GM21515 (cell line): ENCODE results near the gene MAGEC1.
"Not testable (repeated sequence)": the region's sequence is repeated elsewhere in the genome, so short reads cannot be mapped to it uniquely, and the experiment has no call there.

ENCODE experiments used
- ATAC-seq: cut with Tn5 transposase; IDR thresholded peaks from one replicate; pipeline ENCODE4 v1.9.1; 2021; ENCODE audit not compliant: unreplicated experiment

Gene MAGEC1

GRCh38 chrX:141903400-141904155, at the start of gene MAGEC1:
TSS of gene MAGEC1 (plus strand) at chrX:141903894. CDS start at chrX:141905073, 1,179 bp downstream.
- no peak for ATAC-seq

- no peak for ATAC-seq
Observed at GRCh38 chrX:141857479-141857878, 46.2 kb upstream of the MAGEC1 start.

GRCh38 chrX:141879616-141880015, 24.1 kb upstream of the MAGEC1 start:
- ATAC-seq: no peak

GRCh38 chrX:141888811-141889210, 14.9 kb upstream of the MAGEC1 start:
- not testable (repeated sequence) for ATAC-seq

- ATAC-seq: no peak
Observed at GRCh38 chrX:141894733-141895132, 9.0 kb upstream of the MAGEC1 start.

GRCh38 chrX:141897690-141898089, 6.0 kb upstream of the MAGEC1 start:
- ATAC-seq: no peak

GRCh38 chrX:141902366-141902765, 1.3 kb upstream of the MAGEC1 start:
- ATAC-seq: no peak

GRCh38 chrX:141904262-141904661, 568 bp downstream of the MAGEC1 start:
- ATAC-seq: no peak

GRCh38 chrX:141917801-141918200, 14.1 kb downstream of the MAGEC1 start:
- ATAC-seq: no peak

GRCh38 chrX:141924293-141924692, 20.6 kb downstream of the MAGEC1 start:
- ATAC-seq: no peak

GRCh38 chrX:141928432-141928831, 24.7 kb downstream of the MAGEC1 start:
- no peak for ATAC-seq

GRCh38 chrX:141934059-141934641, 30.5 kb downstream of the MAGEC1 start:
- no peak for ATAC-seq

- no peak for ATAC-seq
Observed at GRCh38 chrX:141935645-141936044, 32.0 kb downstream of the MAGEC1 start.

- no peak for ATAC-seq
Observed at GRCh38 chrX:141936080-141936479, 32.4 kb downstream of the MAGEC1 start.

GRCh38 chrX:141941234-141941633, 37.5 kb downstream of the MAGEC1 start:
- no peak for ATAC-seq

- ATAC-seq: no peak
Observed at GRCh38 chrX:141945426-141945825, 41.7 kb downstream of the MAGEC1 start.

GRCh38 chrX:141947350-141947749, 43.7 kb downstream of the MAGEC1 start:
- ATAC-seq: no peak

- no peak for ATAC-seq
Observed at GRCh38 chrX:141952603-141953002, 48.9 kb downstream of the MAGEC1 start.

GRCh38 chrX:141958675-141959074, 55.0 kb downstream of the MAGEC1 start:
- no peak for ATAC-seq
